ENCODE measurements around the gene PRAF2. TPM values are rescaled to one million over a fixed set of nuclear protein-coding genes. Genes with fewer than 3 reads are reported as not detected.

PRAF2 gene
- total RNA-seq, 1 donor from 2014 or later, result 16.8 TPM

DNA sequence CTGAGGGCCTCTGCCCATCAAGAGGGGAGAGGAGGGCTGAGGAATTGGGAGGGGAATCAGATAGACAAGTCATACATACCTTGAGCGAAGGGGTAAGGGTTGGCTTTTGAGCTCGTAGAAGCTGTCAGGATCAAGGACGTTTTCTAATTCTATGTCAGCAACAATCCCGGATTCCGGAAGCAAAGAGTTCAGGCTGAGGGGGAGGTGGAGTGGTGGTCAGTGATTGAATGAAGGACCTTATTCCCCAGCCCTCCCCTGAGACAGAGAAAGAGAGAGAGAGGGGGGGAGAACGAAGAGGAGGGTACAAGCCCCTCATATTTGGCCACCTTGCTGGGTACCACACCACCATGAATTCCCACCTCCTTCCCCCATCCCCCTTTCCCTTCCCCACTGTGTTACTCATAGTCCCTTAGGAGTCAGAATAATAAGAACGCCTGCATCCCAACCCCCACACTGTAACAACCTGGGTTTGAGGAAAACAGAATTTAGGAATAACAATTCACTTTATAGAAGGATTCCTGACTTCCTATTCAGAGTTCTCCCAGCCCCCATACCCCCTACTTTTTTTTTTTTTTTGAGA, 33.3 kb downstream of the PRAF2 start:
- no peak for DNase-seq (ENCODE audit: low read depth)
- H3K36me3 ChIP-seq (ENCODE audit: control insufficient read depth, insufficient read depth, low read length), result no peaks in the 10 kb centered on the region
- TF ChIP-seq, protein P1, sequence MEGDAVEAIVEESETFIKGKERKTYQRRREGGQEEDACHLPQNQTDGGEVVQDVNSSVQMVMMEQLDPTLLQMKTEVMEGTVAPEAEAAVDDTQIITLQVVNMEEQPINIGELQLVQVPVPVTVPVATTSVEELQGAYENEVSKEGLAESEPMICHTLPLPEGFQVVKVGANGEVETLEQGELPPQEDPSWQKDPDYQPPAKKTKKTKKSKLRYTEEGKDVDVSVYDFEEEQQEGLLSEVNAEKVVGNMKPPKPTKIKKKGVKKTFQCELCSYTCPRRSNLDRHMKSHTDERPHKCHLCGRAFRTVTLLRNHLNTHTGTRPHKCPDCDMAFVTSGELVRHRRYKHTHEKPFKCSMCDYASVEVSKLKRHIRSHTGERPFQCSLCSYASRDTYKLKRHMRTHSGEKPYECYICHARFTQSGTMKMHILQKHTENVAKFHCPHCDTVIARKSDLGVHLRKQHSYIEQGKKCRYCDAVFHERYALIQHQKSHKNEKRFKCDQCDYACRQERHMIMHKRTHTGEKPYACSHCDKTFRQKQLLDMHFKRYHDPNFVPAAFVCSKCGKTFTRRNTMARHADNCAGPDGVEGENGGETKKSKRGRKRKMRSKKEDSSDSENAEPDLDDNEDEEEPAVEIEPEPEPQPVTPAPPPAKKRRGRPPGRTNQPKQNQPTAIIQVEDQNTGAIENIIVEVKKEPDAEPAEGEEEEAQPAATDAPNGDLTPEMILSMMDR (IDR thresholded peaks at IDR 0.05; ENCODE audit: insufficient read depth, low read length, poor library complexity, severe bottlenecking), result no peak

DNA sequence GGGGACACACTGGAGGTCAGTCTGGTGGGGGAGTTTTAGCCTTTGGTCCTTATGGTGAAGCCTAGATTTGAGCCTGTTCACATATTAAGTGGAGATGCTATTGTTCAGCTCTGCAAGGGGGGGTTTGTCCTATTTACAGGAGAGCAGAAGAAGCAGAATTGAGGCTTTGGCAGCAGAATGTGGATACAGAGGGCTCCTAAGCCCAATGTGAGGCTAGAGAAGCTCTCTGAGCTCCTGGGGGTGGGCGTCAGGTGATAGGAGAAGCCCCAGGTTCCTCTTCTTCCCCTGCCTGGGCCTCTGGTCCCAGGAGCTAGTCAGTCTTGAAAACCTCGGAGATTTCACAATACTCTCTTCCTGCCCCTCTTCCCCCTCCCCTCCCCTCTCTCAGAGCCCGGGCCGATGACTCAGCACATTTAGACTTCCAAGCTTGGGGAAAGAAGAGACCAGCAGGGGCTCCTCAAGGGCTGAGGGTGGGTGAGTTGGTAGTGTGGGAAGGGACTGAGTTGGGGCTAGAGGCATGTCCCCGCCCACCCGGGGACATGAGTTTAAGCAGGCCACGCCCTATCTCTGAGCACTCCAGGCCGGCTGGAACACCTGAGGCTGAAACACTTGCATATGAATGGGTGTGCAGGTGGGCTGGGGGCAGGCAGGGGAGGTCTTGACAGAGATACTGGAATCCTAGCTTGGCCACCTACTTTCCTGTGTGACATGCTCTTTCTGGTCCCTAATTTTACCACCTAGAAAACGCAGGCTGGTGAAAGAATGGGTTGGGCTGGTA, 34.0 kb downstream of the PRAF2 start:
- H3K4me3 ChIP-seq (ENCODE audit: low read depth, low read length), result peak overlapping the region; percentile 20
- DNase-seq (ENCODE audit: low read depth), result peak; percentile 84
- no peaks in the 10 kb centered on the region for H3K36me3 ChIP-seq (ENCODE audit: control insufficient read depth, insufficient read depth, low read length)
- H3K27me3 ChIP-seq (ENCODE audit: control insufficient read depth, insufficient read depth, low read length), result no peaks in the 10 kb centered on the region
- TF ChIP-seq, protein P1 (IDR thresholded peaks at IDR 0.05; ENCODE audit: insufficient read depth, low read length, poor library complexity, severe bottlenecking), result peak; percentile 18

More for the DNA sequence above, 33.3 kb downstream of the PRAF2 start:
- no peaks in the 10 kb centered on the region for H3K27me3 ChIP-seq (ENCODE audit: control insufficient read depth, insufficient read depth, low read length)
- H3K4me3 ChIP-seq (ENCODE audit: low read depth, low read length), result peak overlapping the region; percentile 20

DNA sequence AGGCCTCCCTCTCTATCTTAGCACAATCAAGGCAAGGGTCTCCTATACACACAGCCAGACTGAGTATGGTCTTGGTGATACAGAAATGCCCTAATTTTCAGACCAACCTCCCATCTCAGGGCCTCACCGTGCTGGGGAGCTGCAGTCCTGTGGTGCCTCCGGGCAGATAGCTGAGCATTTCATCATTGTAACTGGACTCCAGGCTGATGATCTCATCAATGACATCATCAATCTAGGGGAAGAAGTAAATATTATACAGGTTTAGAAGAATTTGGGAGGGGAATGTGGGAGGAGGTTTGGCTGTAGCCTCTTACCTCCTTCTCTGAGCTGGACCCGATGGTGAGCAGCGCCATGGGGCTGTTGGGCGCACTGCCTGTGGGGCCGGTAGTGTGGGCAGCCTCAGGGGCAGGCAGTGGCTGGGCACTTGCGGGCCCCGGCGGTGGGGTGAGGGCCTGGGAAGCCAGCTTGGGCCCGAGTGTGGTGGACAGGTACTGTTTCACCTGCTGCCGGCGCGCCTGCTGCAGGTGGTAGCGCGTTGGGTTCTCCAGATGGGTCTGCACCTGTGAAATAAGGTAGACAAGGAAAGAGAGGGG, 35.8 kb downstream of the PRAF2 start:
- TF ChIP-seq, protein P1 (IDR thresholded peaks at IDR 0.05; ENCODE audit: insufficient read depth, low read length, poor library complexity, severe bottlenecking), result no peak
- no peaks in the 10 kb centered on the region for H3K27me3 ChIP-seq (ENCODE audit: control insufficient read depth, insufficient read depth, low read length)
- DNase-seq (ENCODE audit: low read depth), result no peak
- no peak overlapping the region for H3K4me3 ChIP-seq (ENCODE audit: low read depth, low read length)
- no peaks in the 10 kb centered on the region for H3K36me3 ChIP-seq (ENCODE audit: control insufficient read depth, insufficient read depth, low read length)

DNA sequence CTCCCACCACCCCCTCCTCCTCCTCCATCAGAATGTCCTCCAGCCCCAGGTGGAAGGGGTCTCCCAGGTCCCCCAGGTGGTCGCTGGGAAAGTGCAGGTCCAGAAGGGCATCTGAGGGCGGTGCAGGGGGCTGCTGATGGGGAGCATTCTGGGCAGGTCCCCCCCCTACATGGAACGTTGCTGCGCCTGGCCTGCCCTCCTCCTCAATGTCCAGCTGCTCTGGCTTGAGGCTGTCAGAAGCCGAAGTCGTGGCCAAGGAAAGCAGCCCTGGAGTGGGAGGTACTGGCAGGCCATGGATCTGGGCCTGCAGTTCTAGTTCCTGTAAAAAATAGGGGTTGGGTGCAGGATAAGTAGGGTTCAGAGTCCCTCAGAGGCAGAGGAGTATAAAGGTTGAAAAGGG, 43.5 kb downstream of the PRAF2 start:
- Histone ChIP-seq H3K27me3 (ENCODE audit: control insufficient read depth, insufficient read depth, low read length) (no peaks in the 10 kb centered on the region), H3K36me3 (ENCODE audit: control insufficient read depth, insufficient read depth, low read length) (no peaks in the 10 kb centered on the region), H3K4me3 (ENCODE audit: low read depth, low read length) (no peak overlapping the region)
- TF ChIP-seq, protein P1 (IDR thresholded peaks at IDR 0.05; ENCODE audit: insufficient read depth, low read length, poor library complexity, severe bottlenecking), result no peak
- no peak for DNase-seq (ENCODE audit: low read depth)

DNA sequence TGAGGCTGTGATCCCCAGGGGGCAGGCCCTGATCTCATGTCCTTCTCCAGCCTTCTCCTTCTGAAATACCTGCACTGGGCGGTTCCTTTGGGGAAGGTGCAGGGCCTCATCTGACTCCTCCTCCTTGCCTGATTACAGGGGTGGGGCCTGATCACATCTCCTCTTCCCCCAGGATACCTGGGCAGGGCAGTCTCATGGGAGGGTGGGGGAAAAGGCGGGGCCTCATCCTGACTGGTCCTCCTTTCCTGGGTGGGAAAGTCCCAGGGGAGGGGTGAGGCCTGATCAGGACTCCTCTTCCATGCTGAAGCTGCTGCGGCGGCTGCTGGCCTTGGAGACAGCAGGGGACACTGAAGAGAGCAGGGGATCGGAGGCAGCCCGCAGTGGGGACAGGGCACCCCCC, 43.9 kb downstream of the PRAF2 start:
- no peaks in the 10 kb centered on the region for H3K36me3 ChIP-seq (ENCODE audit: control insufficient read depth, insufficient read depth, low read length)
- TF ChIP-seq, protein P1 (IDR thresholded peaks at IDR 0.05; ENCODE audit: insufficient read depth, low read length, poor library complexity, severe bottlenecking), result no peak
- DNase-seq (ENCODE audit: low read depth), result no peak
- H3K4me3 ChIP-seq (ENCODE audit: low read depth, low read length), result no peak overlapping the region
- no peaks in the 10 kb centered on the region for H3K27me3 ChIP-seq (ENCODE audit: control insufficient read depth, insufficient read depth, low read length)

Other genes starting within 250 kb of the PRAF2 start
- gene ERAS, start 247.5 kb downstream of the PRAF2 start, total RNA-seq, result not detected in 2 replicates
- 42.5 and 66.6 TPM in 2 replicates for gene PCSK1N, start 238.4 kb downstream of the PRAF2 start, total RNA-seq
- gene TIMM17B, start 176.2 kb downstream of the PRAF2 start, total RNA-seq, result 89.4 and 100 TPM in 2 replicates
- gene PQBP1, start 176.1 kb downstream of the PRAF2 start, total RNA-seq, result 73.2 and 92.5 TPM in 2 replicates
- 34.3 and 40.9 TPM in 2 replicates for gene SLC35A2, start 162.4 kb downstream of the PRAF2 start, total RNA-seq
- gene PIM2, start 155.0 kb downstream of the PRAF2 start, total RNA-seq, result 6.8 and 7.9 TPM in 2 replicates
- gene OTUD5, start 116.4 kb downstream of the PRAF2 start, total RNA-seq, result 51.7 and 56.0 TPM in 2 replicates
- gene KCND1, start 102.2 kb downstream of the PRAF2 start, total RNA-seq, result 0.67 and 1.6 TPM in 2 replicates
- 25.8 and 31.1 TPM in 2 replicates for gene GRIPAP1, start 71.7 kb downstream of the PRAF2 start, total RNA-seq
- gene TFE3, start 30.6 kb downstream of the PRAF2 start, total RNA-seq, result 55.6 and 63.3 TPM in 2 replicates
- gene CCDC120, start 15.0 kb downstream of the PRAF2 start, total RNA-seq, result 5.5 and 6.4 TPM in 2 replicates
- gene WDR45, start 5.9 kb upstream of the PRAF2 start, total RNA-seq, result 115 and 117 TPM in 2 replicates
- 26.4 and 35.0 TPM in 2 replicates for gene GPKOW, start 49.7 kb upstream of the PRAF2 start, total RNA-seq
- gene MAGIX, start 88.8 kb upstream of the PRAF2 start, total RNA-seq, result 2.9 and 5.1 TPM in 2 replicates
- 82.6 and 118 TPM in 2 replicates for gene PLP2, start 97.9 kb upstream of the PRAF2 start, total RNA-seq
- gene PRICKLE3, start 112.4 kb upstream of the PRAF2 start, total RNA-seq, result 12.7 and 17.7 TPM in 2 replicates
- 0.27 and 1.0 TPM in 2 replicates for gene SYP, start 126.2 kb upstream of the PRAF2 start, total RNA-seq
- not detected in 2 replicates for gene CACNA1F, start 159.3 kb upstream of the PRAF2 start, total RNA-seq
- gene CCDC22, start 161.5 kb upstream of the PRAF2 start, total RNA-seq, result 30.8 and 32.5 TPM in 2 replicates
- gene FOXP3, start 190.7 kb upstream of the PRAF2 start, total RNA-seq, result 0.41 and 0.71 TPM in 2 replicates
- gene PPP1R3F, start 195.8 kb upstream of the PRAF2 start, total RNA-seq, result 4.3 and 6.5 TPM in 2 replicates
- gene GAGE10, start 229.6 kb upstream of the PRAF2 start, total RNA-seq, result not detected in 2 replicates
- gene GAGE12J, start 248.0 kb upstream of the PRAF2 start, total RNA-seq, result not detected in 2 replicates

All from kidney epithelial cell (primary cell).